IMR-90 (cell line): ENCODE data around the gene PTPRK. TPM values are rescaled to one million over a fixed set of nuclear protein-coding genes. Genes with fewer than 3 reads are reported as not detected.

Source experiments
- ATAC-seq: fragments of 200-7000 bp; cut with Tn5 transposase; 2 replicates; pipeline ENCODE4 v1.9.1; 2020; ENCODE audit warnings: low read depth, mild to moderate bottlenecking, moderate library complexity
- BruUV-seq: library from RNA; stranded (reverse); fragments of 400-500 nt; replicated peaks from 2 replicates; lab custom pipeline; 2021; lab: Mats Ljungman, UMichigan
- CTCF ChIA-PET: fragments of 300-600 bp; formaldehyde crosslinking; extraction: SDS; loops from one replicate; lab custom pipeline; 2021; ENCODE audit warnings: antibody characterized with exemption; lab: Yijun Ruan, JAX
- POLR2A ChIA-PET: fragments of 300-600 bp; sonication (Branson Sonifier 250); formaldehyde crosslinking; loops from one replicate; lab custom pipeline; 2022; ENCODE audit warnings: antibody characterized with exemption; ENCODE audit not compliant: unreplicated experiment; lab: Charles Lee
- DNase-seq: peaks from one replicate; pipeline ENCODE4 v3.0.0; 2013
- H2AFZ ChIP-seq: replicated peaks from 2 replicates; pipeline ENCODE3; 2013; ENCODE audit warnings: low read length, mild to moderate bottlenecking; ENCODE audit not compliant: poor library complexity
- H2AK5ac ChIP-seq: 2 replicates; pipeline ENCODE4 v1.6.1; 2013; ENCODE audit warnings: low read depth, low read length, inconsistent platforms
- H2AK9ac ChIP-seq: replicated peaks from 2 replicates; pipeline ENCODE3; 2013; ENCODE audit warnings: mild to moderate bottlenecking, low read depth, low read length, moderate library complexity; ENCODE audit not compliant: poor library complexity
- H2BK120ac ChIP-seq: 2 replicates; pipeline ENCODE4 v1.6.1; 2013; ENCODE audit warnings: low read depth, low read length, inconsistent platforms
- H2BK15ac ChIP-seq: 3 replicates; pipeline ENCODE4 v1.6.1; 2013; ENCODE audit warnings: low read depth, low read length, inconsistent platforms
- H2BK20ac ChIP-seq: 2 replicates; pipeline ENCODE4 v1.6.1; 2013; ENCODE audit warnings: low read depth, mild to moderate bottlenecking, inconsistent platforms, low read length, moderate library complexity
- H2BK5ac ChIP-seq: 2 replicates; pipeline ENCODE4 v1.6.1; 2013; ENCODE audit warnings: mild to moderate bottlenecking, low read depth, low read length, inconsistent platforms; ENCODE audit not compliant: poor library complexity, severe bottlenecking
- H3K14ac ChIP-seq: replicated peaks from 2 replicates; pipeline ENCODE4 v1.6.1; 2013; ENCODE audit warnings: low read depth, low read length, inconsistent platforms
- H3K18ac ChIP-seq: 2 replicates; pipeline ENCODE4 v1.6.1; 2013; ENCODE audit warnings: low read depth, low read length, control low read depth
- H3K23ac ChIP-seq: 2 replicates; pipeline ENCODE4 v1.6.1; 2013; ENCODE audit warnings: low read depth, low read length, inconsistent platforms
- H3K27ac ChIP-seq: 2 replicates; pipeline ENCODE4 v1.5.1; 2013; ENCODE audit warnings: mild to moderate bottlenecking, control low read depth, low read length; ENCODE audit not compliant: insufficient read depth
- H3K27me3 ChIP-seq: 2 replicates; pipeline ENCODE4 v1.6.1; 2013; ENCODE audit warnings: low read length; ENCODE audit not compliant: control insufficient read depth, insufficient read depth
- H3K36me3 ChIP-seq: 2 replicates; pipeline ENCODE4 v1.6.1; 2013; ENCODE audit warnings: low read length, mixed read lengths; ENCODE audit not compliant: control insufficient read depth, insufficient read depth
- H3K4ac ChIP-seq: 2 replicates; pipeline ENCODE4 v1.6.1; 2013; ENCODE audit warnings: low read depth, low read length, inconsistent platforms
- H3K4me1 ChIP-seq: 2 replicates; pipeline ENCODE4 v1.6.1; 2013; ENCODE audit warnings: low read length, mixed read lengths; ENCODE audit not compliant: control insufficient read depth, insufficient read depth
- H3K4me2 ChIP-seq: 2 replicates; pipeline ENCODE4 v1.6.1; 2013; ENCODE audit warnings: low read depth, mild to moderate bottlenecking, control low read depth, low read length, moderate library complexity
- H3K4me3 ChIP-seq: 2 replicates; pipeline ENCODE4 v1.5.1; 2013; ENCODE audit warnings: low read depth, mild to moderate bottlenecking, control low read depth, low read length, moderate library complexity; ENCODE audit not compliant: insufficient read depth
- H3K56ac ChIP-seq: 2 replicates; pipeline ENCODE4 v1.6.1; 2013; ENCODE audit warnings: low read length, inconsistent platforms; ENCODE audit not compliant: insufficient read depth; ENCODE audit errors: extremely low read depth
- H3K79me1 ChIP-seq, 2 experiments: 2 replicates each; pipeline ENCODE4 v1.6.1; 2013; ENCODE audit warnings: low read length in 2 of 2, inconsistent platforms in 1 of 2, low read depth in 1 of 2
- H3K9ac ChIP-seq: 2 replicates; pipeline ENCODE4 v1.6.1; 2013; ENCODE audit warnings: low read depth, low read length, control low read depth
- H3K9me1 ChIP-seq: 2 replicates; pipeline ENCODE4 v1.6.1; 2013; ENCODE audit warnings: low read length, inconsistent platforms; ENCODE audit not compliant: insufficient read depth
- H3K9me3 ChIP-seq: 2 replicates; pipeline ENCODE4 v1.6.1; 2013; ENCODE audit warnings: low read length; ENCODE audit not compliant: control insufficient read depth, insufficient read depth
- H4K20me1 ChIP-seq: 2 replicates; pipeline ENCODE4 v1.6.1; 2013; ENCODE audit warnings: low read length, inconsistent platforms; ENCODE audit not compliant: insufficient read depth
- H4K5ac ChIP-seq: 2 replicates; pipeline ENCODE4 v1.6.1; 2013; ENCODE audit warnings: mild to moderate bottlenecking, low read depth, low read length, control low read depth
- H4K8ac ChIP-seq, 2 experiments: 2 replicates each; pipeline ENCODE4 v1.6.1; 2013; ENCODE audit warnings: low read depth in 2 of 2, low read length in 2 of 2, control low read depth in 1 of 2, inconsistent platforms in 1 of 2
- H4K91ac ChIP-seq: 2 replicates; pipeline ENCODE4 v1.6.1; 2013; ENCODE audit warnings: low read depth, low read length, inconsistent platforms; ENCODE audit not compliant: insufficient read depth
- BHLHE40 ChIP-seq: fragments of 150-350 bp; IDR thresholded peaks from 2 replicates; pipeline ENCODE4 v1.6.1; 2016; ENCODE audit warnings: mild to moderate bottlenecking, low read depth, low read length
- CEBPB ChIP-seq: IDR thresholded peaks from 2 replicates; pipeline ENCODE4 v1.6.1; 2012; ENCODE audit warnings: low read depth, low read length, improper control_type of control experiment
- NFE2L2 ChIP-seq: fragments of 150-350 bp; IDR thresholded peaks from 2 replicates; pipeline ENCODE4 v1.6.1; 2016; ENCODE audit warnings: low read depth, mild to moderate bottlenecking, low read length
- POLR2A ChIP-seq: IDR thresholded peaks from 2 replicates; pipeline ENCODE4 v1.6.1; 2012; ENCODE audit warnings: mild to moderate bottlenecking, low read depth, low read length
- WGBS, 2 experiments: methylation state at CpG; one replicate each; pipeline versions ENCODE4 v1.1.5 to v1.1.7; 2013; ENCODE audit warnings: missing lambda C conversion rate in 2 of 2; ENCODE audit not compliant: insufficient read length in 1 of 2; ENCODE audit errors: extremely low coverage in 2 of 2; 5-methylcytosine and 5-hydroxymethylcytosine counted together
- dilution Hi-C: fragments of 300-500 bp; cut with HindIII; formaldehyde crosslinking; loops from one replicate; pipeline ENCODE4 v1.14.3; 2018; ENCODE audit warnings: low sequenced_read_pairs; ENCODE audit not compliant: unreplicated experiment
- in situ Hi-C: fragments of 300-500 bp; cut with MboI; formaldehyde crosslinking; loops from 3 replicates; pipeline ENCODE4 v1.14.3; 2019; ENCODE audit warnings: low sequenced_read_pairs, inconsistent platforms, mixed read lengths
- intact Hi-C: fragments of 100-400 bp; cut with micrococcal nuclease; formaldehyde crosslinking; loops from 2 replicates; pipeline ENCODE4 v1.10.0; 2022
- polyA plus RNA-seq, 3 experiments: library from polyadenylated mRNA; depleted of rRNA; stranded (reverse); fragments of >200 nt; gene quantifications; 2 replicates each; pipeline ENCODE4 v1.2.3, GENCODE V29; 2012; ENCODE audit warnings: low replicate concordance in 1 of 3
- total RNA-seq: library from RNA; depleted of rRNA; stranded (reverse); fragments of >200 nt; gene quantifications from 2 replicates; pipeline ENCODE4 v1.2.3, GENCODE V29; 2012
- TF ChIP-seq, protein P1 (sequence below): fragments of 150-350 bp; IDR thresholded peaks from 2 replicates; pipeline ENCODE4 v1.6.1; 2017; ENCODE audit warnings: mild to moderate bottlenecking, antibody characterized with exemption, low read length, low read depth

Gene PTPRK
- total and polyA plus RNA-seq, 2 of the 4 experiments (the other 2 are of a cell fraction) = 18.0 to 80.8 TPM

DNA sequence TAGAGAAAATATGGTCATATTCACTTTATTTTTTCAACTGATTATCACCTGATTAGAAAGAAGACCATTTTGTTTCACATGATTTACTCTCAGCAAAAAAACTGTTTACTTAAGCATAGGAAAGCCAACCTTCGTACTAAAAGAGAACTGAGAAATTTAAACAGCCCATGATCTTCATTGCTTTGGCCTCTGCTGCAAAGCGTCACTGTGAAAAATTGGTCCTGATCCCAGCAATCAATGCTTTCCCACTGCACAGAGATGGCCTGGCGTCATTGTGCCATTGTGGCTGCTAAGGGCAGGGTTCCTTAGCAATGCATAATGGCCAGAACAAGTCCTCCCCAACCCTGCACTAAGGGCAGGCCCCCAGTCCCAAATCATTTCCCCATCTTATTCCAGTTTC is 599.6 kb downstream of the PTPRK start:
- no peak overlapping the region for H3K27ac ChIP-seq
- H2AFZ ChIP-seq = no peak overlapping the region
- intact Hi-C loops (no loop called here), in situ Hi-C loops (no loop called here), dilution Hi-C loops (no loop called here)
- BruUV-seq = no TSS peak
- TF ChIP-seq POLR2A (no peak), BHLHE40 (no peak), CEBPB (no peak), NFE2L2 (no peak)
- TF ChIP-seq, protein P1, sequence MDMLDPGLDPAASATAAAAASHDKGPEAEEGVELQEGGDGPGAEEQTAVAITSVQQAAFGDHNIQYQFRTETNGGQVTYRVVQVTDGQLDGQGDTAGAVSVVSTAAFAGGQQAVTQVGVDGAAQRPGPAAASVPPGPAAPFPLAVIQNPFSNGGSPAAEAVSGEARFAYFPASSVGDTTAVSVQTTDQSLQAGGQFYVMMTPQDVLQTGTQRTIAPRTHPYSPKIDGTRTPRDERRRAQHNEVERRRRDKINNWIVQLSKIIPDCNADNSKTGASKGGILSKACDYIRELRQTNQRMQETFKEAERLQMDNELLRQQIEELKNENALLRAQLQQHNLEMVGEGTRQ = no peak
- no peak overlapping the region for H2AK9ac ChIP-seq
- H3K9ac ChIP-seq = no peak overlapping the region
- H3K4me2 ChIP-seq = no peak overlapping the region
- no peak overlapping the region for H4K5ac ChIP-seq
- ATAC-seq (no peak), DNase-seq (no peak)
- H3K36me3 ChIP-seq = no peaks in the 10 kb centered on the region
- no peaks in the 10 kb centered on the region for H3K9me1 ChIP-seq
- H3K4ac ChIP-seq = no peak overlapping the region
- 50% methylated on average over 1 of the region's 3 CpGs; no CpG with 5 or more reads in 1 of the 2 experiments for WGBS, 2 experiments
- no peak overlapping the region for H2BK120ac ChIP-seq
- H2BK15ac ChIP-seq = no peak overlapping the region
- ChIA-PET CTCF (no interaction called here), POLR2A (no interaction called here)
- no peaks in the 10 kb centered on the region for H3K4me1 ChIP-seq
- H3K56ac ChIP-seq = no peak overlapping the region
- H4K20me1 ChIP-seq = no peaks in the 10 kb centered on the region
- no peak overlapping the region for H4K91ac ChIP-seq
- H3K9me3 ChIP-seq = no peaks in the 10 kb centered on the region; the same call in 1 of the 2 replicates
- H3K23ac ChIP-seq = no peak overlapping the region
- no peak overlapping the region for H2AK5ac ChIP-seq
- H4K8ac ChIP-seq = no peak overlapping the region
- no peaks in the 10 kb centered on the region for H3K79me1 ChIP-seq
- no peak overlapping the region for H3K18ac ChIP-seq
- H3K27me3 ChIP-seq = peaks cover 3% of the 10 kb centered on the region; the same call in 1 of the 2 replicates
- H3K4me3 ChIP-seq = no peak overlapping the region
- H2BK5ac ChIP-seq = no peak overlapping the region
- no peak overlapping the region for H2BK20ac ChIP-seq
- no peak overlapping the region for H3K14ac ChIP-seq
